ENCODE data around the gene NSUN7. TPM values are rescaled to one million over a fixed set of nuclear protein-coding genes. Genes with fewer than 3 reads are reported as not detected.
A peak's percentile ranks its signal among the peaks of the same experiment; 100 is the strongest.

The NSUN7 gene
- total and polyA plus RNA-seq, 2 donors (not counting 1 experiment from before 2014, with no cell fraction given): 0.33 TPM; not detected in 1

- Histone ChIP-seq H3K4me3 (replicated peaks in 1 of 4; ENCODE audit: control extremely low read depth in 1 of 4, insufficient read depth in 1 of 4, low read depth in 3 of 4, low read length in 4 of 4) (no peak overlapping the region), H3K4me2 (ENCODE audit: extremely low read depth, insufficient read depth, low read length) (no peak overlapping the region), H2AFZ (ENCODE audit: low read length) (peak overlapping the region; percentile 44), H3K4me1 (ENCODE audit: control insufficient read depth, extremely low read depth, insufficient read depth, low read length) (no peaks in the 10 kb centered on the region), H3K9ac (ENCODE audit: insufficient read depth, low read length) (no peak overlapping the region), H3K36me3 (ENCODE audit: control insufficient read depth, insufficient read depth, low read length) (no peaks in the 10 kb centered on the region), H3K27me3 (ENCODE audit: control insufficient read depth, insufficient read depth, low read length) (no peaks in the 10 kb centered on the region), H3K27ac (ENCODE audit: insufficient read depth, low read length) (no peak overlapping the region), H4K20me1 (ENCODE audit: control insufficient read depth, extremely low read depth, insufficient read depth, low read length) (no peaks in the 10 kb centered on the region), H3K79me2 (ENCODE audit: control insufficient read depth, insufficient read depth, low read length) (no peaks in the 10 kb centered on the region), H3K9me3 (ENCODE audit: control insufficient read depth, insufficient read depth, low read depth, low read length) (no peaks in the 10 kb centered on the region)
- no peak for TF ChIP-seq EZH2 (IDR thresholded peaks at IDR 0.05; ENCODE audit: low read length, missing control alignments)
- TF ChIP-seq CTCF (conservative IDR thresholded peaks at IDR 0.05 in 1 of 2, IDR thresholded peaks at IDR 0.05 in 1 of 2; ENCODE audit: low read depth in 1 of 2, low read length in 2 of 2): peak; percentile 59 to 76
- DNase-seq (ENCODE audit: low read depth in 2 of 2): peak; percentile 71 to 86
These were observed 91.3 kb downstream of the NSUN7 start for GRCh38 chr4:40840985-40841571.

- no peak overlapping the region for H3K4me2 ChIP-seq (ENCODE audit: extremely low read depth, insufficient read depth, low read length)
- peak; percentile 42 to 50 for DNase-seq (ENCODE audit: low read depth in 2 of 2)
- no peak overlapping the region for H3K9ac ChIP-seq (ENCODE audit: insufficient read depth, low read length)
- H3K27ac ChIP-seq (ENCODE audit: insufficient read depth, low read length): no peak overlapping the region
- H2AFZ ChIP-seq (ENCODE audit: low read length): no peak overlapping the region
- H4K20me1 ChIP-seq (ENCODE audit: control insufficient read depth, extremely low read depth, insufficient read depth, low read length): no peaks in the 10 kb centered on the region
- no peaks in the 10 kb centered on the region for H3K9me3 ChIP-seq (ENCODE audit: control insufficient read depth, insufficient read depth, low read depth, low read length)
- TF ChIP-seq EZH2 (IDR thresholded peaks at IDR 0.05; ENCODE audit: low read length, missing control alignments): no peak
- TF ChIP-seq CTCF (conservative IDR thresholded peaks at IDR 0.05 in 1 of 2, IDR thresholded peaks at IDR 0.05 in 1 of 2; ENCODE audit: low read depth in 1 of 2, low read length in 2 of 2): no peak
- no peaks in the 10 kb centered on the region for H3K27me3 ChIP-seq (ENCODE audit: control insufficient read depth, insufficient read depth, low read length)
- H3K4me3 ChIP-seq (replicated peaks in 1 of 4; ENCODE audit: control extremely low read depth in 1 of 4, insufficient read depth in 1 of 4, low read depth in 3 of 4, low read length in 4 of 4): no peak overlapping the region
- no peaks in the 10 kb centered on the region for H3K36me3 ChIP-seq (ENCODE audit: control insufficient read depth, insufficient read depth, low read length)
- H3K4me1 ChIP-seq (ENCODE audit: control insufficient read depth, extremely low read depth, insufficient read depth, low read length): no peaks in the 10 kb centered on the region
- H3K79me2 ChIP-seq (ENCODE audit: control insufficient read depth, insufficient read depth, low read length): no peaks in the 10 kb centered on the region
These were observed 92.6 kb downstream of the NSUN7 start for GRCh38 chr4:40842318-40842717.

- Histone ChIP-seq H3K9me3 (ENCODE audit: control insufficient read depth, insufficient read depth, low read depth, low read length) (no peaks in the 10 kb centered on the region), H3K36me3 (ENCODE audit: control insufficient read depth, insufficient read depth, low read length) (no peaks in the 10 kb centered on the region), H3K27me3 (ENCODE audit: control insufficient read depth, insufficient read depth, low read length) (no peaks in the 10 kb centered on the region), H2AFZ (ENCODE audit: low read length) (no peak overlapping the region), H4K20me1 (ENCODE audit: control insufficient read depth, extremely low read depth, insufficient read depth, low read length) (no peaks in the 10 kb centered on the region), H3K79me2 (ENCODE audit: control insufficient read depth, insufficient read depth, low read length) (no peaks in the 10 kb centered on the region), H3K27ac (ENCODE audit: insufficient read depth, low read length) (no peak overlapping the region), H3K9ac (ENCODE audit: insufficient read depth, low read length) (no peak overlapping the region), H3K4me3 (replicated peaks in 1 of 4; ENCODE audit: control extremely low read depth in 1 of 4, insufficient read depth in 1 of 4, low read depth in 3 of 4, low read length in 4 of 4) (no peak overlapping the region), H3K4me1 (ENCODE audit: control insufficient read depth, extremely low read depth, insufficient read depth, low read length) (no peaks in the 10 kb centered on the region), H3K4me2 (ENCODE audit: extremely low read depth, insufficient read depth, low read length) (no peak overlapping the region)
- no peak for TF ChIP-seq EZH2 (IDR thresholded peaks at IDR 0.05; ENCODE audit: low read length, missing control alignments)
- TF ChIP-seq CTCF (conservative IDR thresholded peaks at IDR 0.05 in 1 of 2, IDR thresholded peaks at IDR 0.05 in 1 of 2; ENCODE audit: low read depth in 1 of 2, low read length in 2 of 2): no peak
- no peak for DNase-seq (ENCODE audit: low read depth in 2 of 2)
These were observed 93.1 kb downstream of the NSUN7 start for GRCh38 chr4:40842725-40843423.

Data from fibroblast of lung (primary cell).